SK-N-SH (cell line): Measurements from ENCODE around the gene RHPN2. TPM values are rescaled to one million over a fixed set of nuclear protein-coding genes. Genes with fewer than 3 reads are reported as not detected.

Experiments used
- CTCF ChIA-PET: fragments of 300-600, 350-600 bp; formaldehyde crosslinking; extraction: SDS; loops from one replicate; lab custom pipeline; 2021; lab: Yijun Ruan, JAX
- POLR2A ChIA-PET: fragments of 350-600 bp; sonication (Branson Sonifier 250); formaldehyde crosslinking; extraction: SDS; loops from one replicate; lab custom pipeline; 2020; ENCODE audit warnings: antibody characterized with exemption, inconsistent platforms; lab: Yijun Ruan, JAX
- DNase-seq: peaks from one replicate; pipeline ENCODE4 v3.0.0; 2012
- H2AFZ ChIP-seq: fragments of 200-600 bp; sonication (generic); 2 replicates; pipeline ENCODE4 v1.8.1; 2016; ENCODE audit warnings: antibody characterized with exemption, mild to moderate bottlenecking, low read depth
- H3F3A ChIP-seq: fragments of 200-600 bp; sonication (generic); replicated peaks from 2 replicates; pipeline ENCODE3; 2016; ENCODE audit warnings: antibody characterized with exemption, mild to moderate bottlenecking; ENCODE audit not compliant: insufficient read depth
- H3K27ac ChIP-seq, 2 experiments: fragments of 200-500 bp in 1 of 2; fragments of 200-600 bp in 1 of 2; sonication (Bioruptor generic) in 1 of 2; sonication (generic), shearing (Covaris generic) in 1 of 2; 2 replicates each; pipeline versions ENCODE4 v1.5.1 to v1.6.1; 2014 to 2016; ENCODE audit warnings: low read depth in 2 of 2, inconsistent platforms in 1 of 2, low read length in 1 of 2, mild to moderate bottlenecking in 1 of 2, mixed read lengths in 1 of 2
- H3K27me3 ChIP-seq: fragments of 200-600 bp; sonication (generic), shearing (Covaris generic); 2 replicates; pipeline ENCODE4 v1.6.1; 2016; ENCODE audit warnings: mixed run types; ENCODE audit not compliant: insufficient read depth
- H3K36me3 ChIP-seq, 2 experiments: fragments of 200-500 bp in 1 of 2; fragments of 200-600 bp in 1 of 2; sonication (Bioruptor generic) in 1 of 2; sonication (generic) in 1 of 2; replicated peaks in 1 of 2; 2 replicates each; pipeline versions ENCODE3 to v1.5.1; 2014 to 2016; ENCODE audit warnings: low read length in 1 of 2, mild to moderate bottlenecking in 1 of 2; ENCODE audit not compliant: insufficient read depth in 2 of 2, control insufficient read depth in 1 of 2
- H3K4me1 ChIP-seq, 2 experiments: fragments of 200-500 bp in 1 of 2; fragments of 200-600 bp in 1 of 2; sonication (Bioruptor generic) in 1 of 2; sonication (generic), shearing (Covaris generic) in 1 of 2; 2 replicates each; pipeline versions ENCODE4 v1.5.1 to v1.6.1; 2014 to 2016; ENCODE audit warnings: low read depth in 1 of 2, low read length in 1 of 2, mixed run types in 1 of 2; ENCODE audit not compliant: insufficient read depth in 2 of 2, control insufficient read depth in 1 of 2
- H3K4me2 ChIP-seq: fragments of 200-600 bp; sonication (generic), shearing (Covaris generic); 2 replicates; pipeline ENCODE4 v1.6.1; 2017; ENCODE audit warnings: mixed run types
- H3K4me3 ChIP-seq, 2 experiments: fragments of 200-500 bp in 1 of 2; fragments of 200-600 bp in 1 of 2; sonication (Bioruptor generic) in 1 of 2; sonication (generic), shearing (Covaris generic) in 1 of 2; 2 replicates each; pipeline versions ENCODE4 v1.5.1 to v1.8.1; 2014 to 2016; ENCODE audit warnings: low read depth in 2 of 2, inconsistent platforms in 1 of 2, low read length in 1 of 2, mild to moderate bottlenecking in 1 of 2, mixed read lengths in 1 of 2, moderate library complexity in 1 of 2
- H3K79me2 ChIP-seq: fragments of 200-600 bp; sonication (generic); 2 replicates; pipeline ENCODE4 v1.8.1; 2017; ENCODE audit warnings: mild to moderate bottlenecking; ENCODE audit not compliant: insufficient read depth
- H3K9ac ChIP-seq: fragments of 200-600 bp; sonication (generic); 2 replicates; pipeline ENCODE4 v1.6.1; 2017; ENCODE audit warnings: mixed run types
- H3K9me2 ChIP-seq: fragments of 200-600 bp; sonication (generic); 2 replicates; pipeline ENCODE4 v1.6.1; 2017; ENCODE audit warnings: mixed run types
- H3K9me3 ChIP-seq: fragments of 200-600 bp; sonication (generic); 2 replicates; pipeline ENCODE4 v1.6.1; 2017; ENCODE audit warnings: mixed run types, mild to moderate bottlenecking, moderate library complexity
- H4K20me1 ChIP-seq: fragments of 200-600 bp; sonication (generic); 2 replicates; pipeline ENCODE4 v1.6.1; 2017; ENCODE audit warnings: mild to moderate bottlenecking, mixed run types; ENCODE audit not compliant: insufficient read depth
- CHD2 ChIP-seq: fragments of 150-350 bp; IDR thresholded peaks from 2 replicates; pipeline ENCODE4 v1.6.1; 2018; ENCODE audit warnings: low read length; ENCODE audit not compliant: partially characterized antibody
- EP300 ChIP-seq, 2 experiments: IDR thresholded peaks; 2 replicates each; pipeline versions ENCODE4 v1.4.0 to v1.6.1; 2012; ENCODE audit warnings: borderline replicate concordance in 1 of 2, low read depth in 1 of 2, low read length in 1 of 2
- FOSL2 ChIP-seq: IDR thresholded peaks from 2 replicates; pipeline ENCODE4 v1.4.0; 2012; ENCODE audit warnings: low read depth, mild to moderate bottlenecking, moderate library complexity, borderline replicate concordance
- FOXJ3 ChIP-seq: sonication (generic); formaldehyde crosslinking; IDR thresholded peaks from 2 replicates; pipeline ENCODE4 v1.5.1; 2020; ENCODE audit warnings: mild to moderate bottlenecking, missing genetic modification reagents
- FOXM1 ChIP-seq: IDR thresholded peaks from 2 replicates; pipeline ENCODE4 v1.4.0; 2012; ENCODE audit warnings: low read depth, mild to moderate bottlenecking
- GABPA ChIP-seq: IDR thresholded peaks from 2 replicates; pipeline ENCODE4 v1.4.0; 2012; ENCODE audit warnings: low read depth, mild to moderate bottlenecking
- MXI1 ChIP-seq: IDR thresholded peaks from 2 replicates; pipeline ENCODE4 v1.6.1; 2012; ENCODE audit warnings: mild to moderate bottlenecking, low read depth, low read length, improper control_type of control experiment
- POLR2AphosphoS5 ChIP-seq: IDR thresholded peaks from 2 replicates; pipeline ENCODE4 v1.6.1; 2012; ENCODE audit warnings: low read depth, low read length
- RAD21 ChIP-seq: IDR thresholded peaks from 2 replicates; pipeline ENCODE4 v1.6.1; 2012; ENCODE audit warnings: mild to moderate bottlenecking, low read length
- RCOR1 ChIP-seq: fragments of 150-350 bp; IDR thresholded peaks from 2 replicates; pipeline ENCODE4 v1.6.1; 2017; ENCODE audit warnings: antibody characterized with exemption, low read length
- RXRA ChIP-seq: IDR thresholded peaks from 2 replicates; pipeline ENCODE4 v1.4.0; 2012; ENCODE audit warnings: low read depth, mild to moderate bottlenecking, borderline replicate concordance
- SMC3 ChIP-seq: IDR thresholded peaks from 2 replicates; pipeline ENCODE4 v1.6.1; 2012; ENCODE audit warnings: low read depth, low read length, improper control_type of control experiment
- TAF1 ChIP-seq: IDR thresholded peaks from 2 replicates; pipeline ENCODE4 v1.6.1; 2012; ENCODE audit warnings: low read depth, mild to moderate bottlenecking, low read length, moderate library complexity, borderline replicate concordance
- TEAD4 ChIP-seq: IDR thresholded peaks from 2 replicates; pipeline ENCODE4 v1.4.0; 2012; ENCODE audit warnings: mild to moderate bottlenecking, borderline replicate concordance; ENCODE audit not compliant: insufficient read depth
- USF1 ChIP-seq: IDR thresholded peaks from 2 replicates; pipeline ENCODE4 v1.4.0; 2012; ENCODE audit warnings: low read depth, borderline replicate concordance
- USF2 ChIP-seq: fragments of 150-350 bp; IDR thresholded peaks from 2 replicates; pipeline ENCODE4 v1.6.1; 2017; ENCODE audit warnings: antibody characterized with exemption, low read length, low read depth, borderline replicate concordance
- YY1 ChIP-seq: IDR thresholded peaks from 2 replicates; pipeline ENCODE4 v1.4.0; 2012; ENCODE audit warnings: low read depth, mild to moderate bottlenecking
- WGBS: methylation state at CpG from one replicate; pipeline ENCODE4 v1.1.6; 2017; ENCODE audit warnings: low lambda C conversion rate; 5-methylcytosine and 5-hydroxymethylcytosine counted together
- polyA plus RNA-seq, 3 experiments: library from polyadenylated mRNA; depleted of rRNA; stranded (reverse); fragments of >200 nt; gene quantifications; 2 replicates each; pipeline ENCODE4 v1.2.3, GENCODE V29; 2012
- TF ChIP-seq, protein P1 (sequence below): IDR thresholded peaks from 2 replicates; pipeline ENCODE4 v1.4.0; 2012; ENCODE audit warnings: low read depth

The RHPN2 gene
- 7.0 and 9.2 TPM in 2 replicates for polyA plus RNA-seq (2012; rRNA removed)
- polyA plus RNA-seq (2012; cell fraction: cytosol; rRNA removed): 8.6 and 10.3 TPM in 2 replicates
- 9.9 and 11.4 TPM in 2 replicates for polyA plus RNA-seq (2012; cell fraction: nucleus; rRNA removed)

DNA sequence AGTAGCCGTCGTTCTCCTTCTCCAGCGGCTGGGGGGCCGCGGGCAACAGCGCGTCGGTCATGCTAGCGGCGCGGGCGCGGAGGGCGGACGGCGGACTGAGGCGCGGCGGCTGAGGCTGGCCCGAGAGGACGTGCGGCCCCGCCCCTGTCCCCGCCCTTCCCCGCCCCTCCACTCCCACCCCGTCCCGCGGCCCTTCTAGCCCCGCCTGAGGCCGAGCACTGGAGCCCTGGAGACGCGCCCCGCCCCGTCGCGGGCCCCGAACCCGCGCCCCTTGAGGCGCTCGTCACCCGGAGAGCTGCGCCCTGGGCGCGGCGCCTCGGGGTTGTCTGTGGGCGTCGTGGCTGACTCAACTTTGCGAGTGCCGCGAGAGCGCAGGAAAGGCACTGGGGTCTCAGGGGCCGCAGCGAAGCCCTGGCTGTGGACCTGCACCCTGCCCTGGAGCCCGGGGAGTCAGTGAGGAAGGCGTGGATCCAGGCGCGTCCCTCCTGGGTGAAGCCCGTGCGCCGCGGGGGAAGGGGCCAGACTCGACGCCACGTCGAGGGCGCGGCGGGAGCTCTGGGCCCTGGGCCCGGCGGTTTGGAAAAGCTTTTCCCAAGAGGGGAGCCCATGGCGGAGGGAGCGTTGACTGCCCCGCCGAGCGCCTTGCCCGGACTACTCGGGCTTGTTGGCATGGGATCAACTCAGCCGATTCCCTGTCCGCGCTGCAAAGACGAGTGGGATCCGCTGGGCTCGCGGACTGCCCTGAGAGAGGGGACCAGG lies at the start of gene RHPN2:
Gene RHPN2, minus strand, starts transcription at position 97 of the 759 bp plus-strand sequence. Its CDS starts 36 bp downstream, at position 61.
- ChIA-PET CTCF (no interaction called here), POLR2A (interaction anchor here (1.3 kb wide), 1 partner anchor 16 kb away, joined by 4 read pairs; the partner anchor contains the start of gene GPATCH1)
- H3K27ac ChIP-seq: no peak within 1 kb of the TSS
- peak within 1 kb of the TSS; percentile 90 for H2AFZ ChIP-seq
- H3K9ac ChIP-seq: peak within 1 kb of the TSS; percentile 51; the same call in 1 of the 2 replicates
- H3K4me2 ChIP-seq: peak within 1 kb of the TSS; percentile 85
- H3K4me3 ChIP-seq: peak within 1 kb of the TSS; percentile 53 to 74
- H3K79me2 ChIP-seq: peaks cover 16% of the 10 kb centered on the region; the same call in 1 of the 2 replicates
- WGBS: 32% methylated on average over 31 of the region's 86 CpGs
- H3F3A ChIP-seq: peaks cover 10% of the 10 kb centered on the region
- H3K4me1 ChIP-seq: peaks cover 3 to 13% of the 10 kb centered on the region in 2 experiments; a peak in 2 of 4 replicates
- H3K27me3 ChIP-seq: no peaks in the 10 kb centered on the region
- TF ChIP-seq FOXM1 (no peak), SMC3 (no peak), EP300 (IDR thresholded peaks at IDR 0.05; ENCODE audit: borderline replicate concordance in 1 of 2, low read depth in 1 of 2, low read length in 1 of 2) (no peak), YY1 (no peak), POLR2AphosphoS5 (peak; percentile 52), USF1 (no peak), RXRA (no peak), GABPA (no peak), TAF1 (peak; percentile 67)
- H3K36me3 ChIP-seq: no peaks in the 10 kb centered on the region
- DNase-seq: peak; percentile 96
- H3K9me2 ChIP-seq: no peaks in the 10 kb centered on the region
- H4K20me1 ChIP-seq: no peaks in the 10 kb centered on the region
- H3K9me3 ChIP-seq: no peaks in the 10 kb centered on the region

- no peak overlapping the region for H3K9ac ChIP-seq
- H3K27me3 ChIP-seq: no peaks in the 10 kb centered on the region
- no peaks in the 10 kb centered on the region for H3K9me2 ChIP-seq
- H3K36me3 ChIP-seq: peaks cover 33 to 57% of the 10 kb centered on the region in 2 experiments
- TF ChIP-seq TAF1 (no peak), SMC3 (no peak), USF2 (no peak), FOSL2 (no peak), FOXJ3 (CRISPR knock-in tag) (no peak), RCOR1 (no peak), MXI1 (no peak), CHD2 (no peak), TEAD4 (no peak), RAD21 (no peak)
- TF ChIP-seq, protein P1, sequence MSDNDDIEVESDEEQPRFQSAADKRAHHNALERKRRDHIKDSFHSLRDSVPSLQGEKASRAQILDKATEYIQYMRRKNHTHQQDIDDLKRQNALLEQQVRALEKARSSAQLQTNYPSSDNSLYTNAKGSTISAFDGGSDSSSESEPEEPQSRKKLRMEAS: no peak
- peaks cover 5% of the 10 kb centered on the region for H3F3A ChIP-seq
- no peak overlapping the region for H3K27ac ChIP-seq
- no peak overlapping the region for H3K4me2 ChIP-seq
- H4K20me1 ChIP-seq: no peaks in the 10 kb centered on the region
- DNase-seq: no peak
- peaks cover 0 to 6% of the 10 kb centered on the region in 2 experiments; a peak in 1 of 4 replicates for H3K4me1 ChIP-seq
- WGBS: 87% methylated on average over 4 of the region's 4 CpGs
- ChIA-PET CTCF (interaction anchor here (18.9 kb wide), 1 partner anchor 140 kb away, joined by 215 read pairs; the partner anchor contains the start of genes CEP89 and FAAP24), POLR2A (no interaction called here)
- H2AFZ ChIP-seq: no peak overlapping the region
- no peaks in the 10 kb centered on the region for H3K9me3 ChIP-seq
- H3K4me3 ChIP-seq: no peak overlapping the region
- H3K79me2 ChIP-seq: no peaks in the 10 kb centered on the region
Observed at GRCh38 chr19:33114312-33114711, 49.6 kb upstream of the RHPN2 start.
